H9 (cell line): Measurements from ENCODE around the gene CCNF. TPM values are rescaled to one million over a fixed set of nuclear protein-coding genes. Genes with fewer than 3 reads are reported as not detected.

Source experiments
- DNase-seq: peaks from one replicate; pipeline ENCODE4 v3.0.0-alpha.2; 2017
- H2AFZ ChIP-seq: one replicate; pipeline ENCODE4 v1.6.1; 2013; ENCODE audit warnings: mild to moderate bottlenecking, low read length, control low read depth, moderate library complexity
- H2AK5ac ChIP-seq: 2 replicates; pipeline ENCODE4 v1.6.1; 2013; ENCODE audit warnings: low read length, control low read depth, mixed read lengths; ENCODE audit not compliant: insufficient read length
- H2BK120ac ChIP-seq: one replicate; pipeline ENCODE4 v1.6.1; 2013; ENCODE audit warnings: low read depth, mild to moderate bottlenecking, low read length, control low read depth, inconsistent platforms; ENCODE audit not compliant: poor library complexity, severe bottlenecking
- H2BK12ac ChIP-seq: 2 replicates; pipeline ENCODE4 v1.6.1; 2013; ENCODE audit warnings: low read length, control low read depth, mixed read lengths, low read depth; ENCODE audit not compliant: insufficient read length
- H2BK15ac ChIP-seq: 2 replicates; pipeline ENCODE4 v1.6.1; 2013; ENCODE audit warnings: low read depth, low read length, control low read depth
- H2BK20ac ChIP-seq: one replicate; pipeline ENCODE4 v1.6.1; 2013; ENCODE audit warnings: low read depth, mild to moderate bottlenecking, low read length, control low read depth, inconsistent platforms; ENCODE audit not compliant: poor library complexity, severe bottlenecking
- H2BK5ac ChIP-seq: 2 replicates; pipeline ENCODE4 v1.6.1; 2013; ENCODE audit warnings: low read length, control low read depth, mixed read lengths; ENCODE audit not compliant: insufficient read length
- H3K14ac ChIP-seq: 2 replicates; pipeline ENCODE4 v1.6.1; 2013; ENCODE audit warnings: low read length, control low read depth; ENCODE audit not compliant: insufficient read depth
- H3K18ac ChIP-seq: 2 replicates; pipeline ENCODE4 v1.6.1; 2013; ENCODE audit warnings: low read depth, mild to moderate bottlenecking, mixed read lengths, low read length, control low read depth; ENCODE audit not compliant: insufficient read length
- H3K23ac ChIP-seq: 2 replicates; pipeline ENCODE4 v1.6.1; 2013; ENCODE audit warnings: low read length, control low read depth, mixed read lengths, low read depth; ENCODE audit not compliant: insufficient read length
- H3K23me2 ChIP-seq: 2 replicates; pipeline ENCODE4 v1.6.1; 2013; ENCODE audit warnings: low read depth, mild to moderate bottlenecking, mixed read lengths, low read length, control low read depth; ENCODE audit not compliant: insufficient read length, poor library complexity, severe bottlenecking
- H3K27ac ChIP-seq: 2 replicates; pipeline ENCODE4 v1.5.1; 2013; ENCODE audit warnings: low read length, control low read depth, mixed read lengths, low read depth; ENCODE audit not compliant: insufficient read length
- H3K27me3 ChIP-seq: 2 replicates; pipeline ENCODE4 v1.6.1; 2013; ENCODE audit warnings: low read length, control low read depth, inconsistent platforms; ENCODE audit not compliant: insufficient read depth
- H3K4ac ChIP-seq: 2 replicates; pipeline ENCODE4 v1.6.1; 2013; ENCODE audit warnings: low read depth, mild to moderate bottlenecking, control low read depth, inconsistent platforms, low read length, moderate library complexity
- H3K4me1 ChIP-seq: 2 replicates; pipeline ENCODE4 v1.6.1; 2013; ENCODE audit warnings: low read length, control low read depth, inconsistent platforms; ENCODE audit not compliant: insufficient read depth
- H3K4me2 ChIP-seq: 2 replicates; pipeline ENCODE4 v1.6.1; 2013; ENCODE audit warnings: low read length, control low read depth, mixed read lengths; ENCODE audit not compliant: insufficient read length, insufficient read depth
- H3K56ac ChIP-seq: 2 replicates; pipeline ENCODE4 v1.6.1; 2013; ENCODE audit warnings: low read depth, mild to moderate bottlenecking, mixed read lengths, low read length, control low read depth; ENCODE audit not compliant: insufficient read length
- H3K79me1 ChIP-seq: 2 replicates; pipeline ENCODE4 v1.6.1; 2013; ENCODE audit warnings: low read depth, mild to moderate bottlenecking, moderate library complexity, low read length, control low read depth, inconsistent platforms; ENCODE audit not compliant: insufficient read depth, poor library complexity, severe bottlenecking
- H3K79me2 ChIP-seq: 2 replicates; pipeline ENCODE4 v1.6.1; 2013; ENCODE audit warnings: low read length, control low read depth, inconsistent platforms; ENCODE audit not compliant: insufficient read depth
- H3K9ac ChIP-seq: 2 replicates; pipeline ENCODE4 v1.6.1; 2013; ENCODE audit warnings: low read length, control low read depth, mixed read lengths; ENCODE audit not compliant: insufficient read length; ENCODE audit errors: extremely low read depth
- H3K9me3 ChIP-seq: one replicate; pipeline ENCODE4 v1.6.1; 2013; ENCODE audit warnings: low read depth, low read length, inconsistent platforms; ENCODE audit not compliant: control insufficient read depth
- H3T11ph ChIP-seq: one replicate; pipeline ENCODE4 v1.6.1; 2013; ENCODE audit warnings: mild to moderate bottlenecking, low read length, control low read depth, inconsistent platforms
- H4K20me1 ChIP-seq: one replicate; pipeline ENCODE4 v1.6.1; 2013; ENCODE audit not compliant: control insufficient read depth, insufficient read length, insufficient read depth
- H4K5ac ChIP-seq: 2 replicates; pipeline ENCODE4 v1.6.1; 2013; ENCODE audit warnings: low read depth, mild to moderate bottlenecking, mixed read lengths, low read length, control low read depth; ENCODE audit not compliant: insufficient read length
- H4K8ac ChIP-seq: replicated peaks from 2 replicates; pipeline ENCODE4 v1.6.1; 2013; ENCODE audit warnings: low read length, control low read depth, mixed read lengths, low read depth; ENCODE audit not compliant: insufficient read length
- H4K91ac ChIP-seq: 2 replicates; pipeline ENCODE4 v1.6.1; 2013; ENCODE audit warnings: low read depth, mild to moderate bottlenecking, moderate library complexity, mixed read lengths, low read length, control low read depth; ENCODE audit not compliant: insufficient read length
- H3K27ac Mint-ChIP-seq, 3 experiments: 2 replicates in 2 of 3; 3 replicates in 1 of 3; pipeline ENCODE4 v1.8.0; 2020 to 2021; ENCODE audit warnings: mixed read lengths in 3 of 3, mild to moderate bottlenecking in 1 of 3, moderate library complexity in 1 of 3
- H3K27me3 Mint-ChIP-seq: 2 replicates; pipeline ENCODE4 v1.8.0; 2021; ENCODE audit warnings: low read depth, mild to moderate bottlenecking, moderate library complexity, mixed read lengths
- H3K36me3 Mint-ChIP-seq, 3 experiments: 2 replicates in 2 of 3; 3 replicates in 1 of 3; pipeline ENCODE4 v1.8.0; 2020 to 2021; ENCODE audit warnings: low read depth in 3 of 3, mixed read lengths in 3 of 3; ENCODE audit not compliant: insufficient read depth in 1 of 3
- H3K4me1 Mint-ChIP-seq, 2 experiments: 2 replicates each; pipeline ENCODE4 v1.8.0; 2020; ENCODE audit warnings: mixed read lengths in 2 of 2
- H3K4me3 Mint-ChIP-seq, 2 experiments: 2 replicates in 1 of 2; 3 replicates in 1 of 2; pipeline ENCODE4 v1.8.0; 2020 to 2021; ENCODE audit warnings: mild to moderate bottlenecking in 2 of 2, mixed read lengths in 2 of 2, moderate library complexity in 1 of 2
- H3K9me3 Mint-ChIP-seq, 2 experiments: 2 replicates in 1 of 2; 3 replicates in 1 of 2; pipeline ENCODE4 v1.8.0; 2020; ENCODE audit warnings: mild to moderate bottlenecking in 2 of 2, mixed read lengths in 2 of 2, moderate library complexity in 1 of 2
- CTCF ChIP-seq: fragments of 200-600 bp; sonication (generic); conservative IDR thresholded peaks from 3 replicates; pipeline ENCODE4 v1.8.0; 2021; ENCODE audit warnings: antibody characterized with exemption, mild to moderate bottlenecking
- WGBS: extraction: QIAGEN DNeasy Blood & Tissue Kit; methylation state at CpG from one replicate; pipeline ENCODE4 v1.1.7; 2013; ENCODE audit warnings: missing lambda C conversion rate, low lambda C conversion rate, mixed read lengths; ENCODE audit not compliant: insufficient read length; ENCODE audit errors: extremely low coverage; 5-methylcytosine and 5-hydroxymethylcytosine counted together
- total RNA-seq: library from RNA; stranded (reverse); gene quantifications from 2 replicates; pipeline ENCODE4 v1.2.1, GENCODE V29; 2021

The CCNF gene
- total RNA-seq, 1 experiment from 2014 or later, result 61.6 TPM

DNA sequence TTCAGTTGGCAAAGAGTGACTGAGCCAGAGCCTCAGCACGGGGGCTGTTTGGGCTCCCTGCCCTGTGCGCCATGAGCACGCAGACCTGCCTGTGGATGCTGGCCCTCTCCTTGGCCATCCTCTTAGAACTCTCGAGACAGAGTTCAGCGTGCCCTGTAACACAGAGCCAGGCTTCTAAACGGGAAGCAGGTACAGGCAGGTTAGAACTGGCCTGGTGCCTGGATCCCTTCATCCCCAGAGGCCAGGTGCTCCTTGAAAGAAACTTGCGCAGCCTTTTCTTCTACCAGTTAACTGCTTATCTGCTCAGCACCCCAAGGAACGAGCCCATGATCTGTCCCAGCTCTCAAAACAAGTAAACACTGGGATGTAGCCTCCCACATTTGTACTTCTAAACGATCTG lies 6.9 kb downstream of the CCNF start:
- no peak for DNase-seq
- Histone ChIP-seq H3K27me3 (no peaks in the 10 kb centered on the region), H3K9me3 (no peaks in the 10 kb centered on the region), H4K5ac (no peak overlapping the region), H3K14ac (no peak overlapping the region), H3K23ac (no peak overlapping the region), H2AFZ (no peak overlapping the region), H3K79me1 (peaks cover 4% of the 10 kb centered on the region), H4K20me1 (no peaks in the 10 kb centered on the region), H4K91ac (no peak overlapping the region), H2BK15ac (no peak overlapping the region), H3K79me2 (no peaks in the 10 kb centered on the region), H2AK5ac (no peak overlapping the region), H3K56ac (no peak overlapping the region), H3K4ac (no peak overlapping the region), H3K4me2 (no peak overlapping the region), H3K23me2 (no peaks in the 10 kb centered on the region), H2BK5ac (no peak overlapping the region), H3K4me1 (no peaks in the 10 kb centered on the region), H2BK12ac (no peak overlapping the region), H3K18ac (no peak overlapping the region), H2BK20ac (no peak overlapping the region), H3K27ac (no peak overlapping the region), H3T11ph (no peak overlapping the region), H3K9ac (no peak overlapping the region), H2BK120ac (no peak overlapping the region), H4K8ac (no peak overlapping the region)
- no peak overlapping the region for H3K27ac Mint-ChIP-seq
- TF ChIP-seq CTCF, result no peak
- no peaks in the 10 kb centered on the region for H3K27me3 Mint-ChIP-seq
- no peaks in the 10 kb centered on the region for H3K9me3 Mint-ChIP-seq
- WGBS, result no CpG with 5 or more reads among the region's 9 CpGs
- H3K4me1 Mint-ChIP-seq, result peaks cover under 1% of the 10 kb centered on the region in 2 experiments; a peak in 2 of 4 replicates
- no peak overlapping the region for H3K4me3 Mint-ChIP-seq
- peaks cover 60 to 84% (median 83%) of the 10 kb centered on the region in 3 experiments; a peak in 6 of 7 replicates for H3K36me3 Mint-ChIP-seq
